Activated CD4-positive, alpha-beta T cell treated with anti-CD3 and anti-CD28 coated beads, Interleukin-2, Interleukin-4, amounts not matched to agents 100 ng/mL and 50 ng/mL, durations not matched to agents 16 hours and 8 hours (primary cell): Measurements from ENCODE around the gene KLHL42.
"Not testable (repeated sequence)": the region's sequence is repeated elsewhere in the genome, so short reads cannot be mapped to it uniquely, and the experiment has no call there.

Experiments
- DNase-seq: peaks from one replicate; pipeline ENCODE4 v3.0.0-alpha.2; 2020; ENCODE audit warnings: low spot score

KLHL42 gene

GRCh38 chr12:27779920-27780611 lies at the start of gene KLHL42, which contains the start of gene MANSC4:
KLHL42 (plus strand) TSS chr12:27780233; CDS start chr12:27780331, 98 bp downstream.
MANSC4 (minus strand) TSS chr12:27780236; CDS start chr12:27771276, 8,960 bp downstream.
- peak; percentile 60 for DNase-seq

DNA sequence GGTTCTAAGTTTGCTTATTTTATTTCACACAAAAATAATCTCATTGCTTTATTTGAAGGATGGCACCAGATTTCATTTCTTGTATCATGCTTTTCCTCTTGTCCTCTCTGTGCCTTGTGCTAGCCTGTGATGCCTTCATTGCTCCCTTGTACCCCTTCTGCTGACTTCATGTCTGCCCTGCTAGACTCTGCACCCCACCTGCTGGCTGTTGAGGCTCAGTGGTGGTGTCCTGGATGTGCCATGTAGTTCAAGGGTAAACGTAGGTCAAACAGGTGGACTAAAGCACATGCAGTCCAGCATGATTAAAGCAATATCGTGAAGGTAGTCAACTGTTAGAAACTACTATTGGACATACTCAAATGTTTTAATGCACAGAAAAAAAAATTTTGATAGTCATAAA lies 47.8 kb upstream of the KLHL42 start:
- peak; percentile 23 for DNase-seq

GRCh38 chr12:27733052-27733656 lies 46.9 kb upstream of the KLHL42 start:
- peak; percentile 32 for DNase-seq

GRCh38 chr12:27733791-27734190 lies 46.2 kb upstream of the KLHL42 start:
- no peak for DNase-seq

DNA sequence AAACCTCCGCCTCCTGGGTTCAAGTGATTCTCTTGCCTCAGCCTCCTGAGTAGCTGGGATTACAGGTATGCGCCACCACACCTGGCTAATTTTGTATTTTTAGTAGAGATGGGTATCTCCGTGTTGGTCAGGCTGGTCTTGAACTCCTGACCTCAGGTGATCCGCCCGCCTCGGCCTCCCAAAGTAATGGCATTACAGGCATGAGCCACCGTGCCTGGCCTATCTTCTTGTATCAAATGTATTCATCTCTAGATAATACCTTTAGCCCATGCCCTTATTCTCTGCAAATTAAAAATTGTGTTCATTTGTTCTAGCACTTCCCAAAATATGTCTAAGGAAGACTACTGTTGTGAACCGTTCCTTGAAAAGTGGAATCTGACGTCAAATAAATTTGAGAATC lies 45.7 kb upstream of the KLHL42 start:
- DNase-seq = not testable (repeated sequence)

DNA sequence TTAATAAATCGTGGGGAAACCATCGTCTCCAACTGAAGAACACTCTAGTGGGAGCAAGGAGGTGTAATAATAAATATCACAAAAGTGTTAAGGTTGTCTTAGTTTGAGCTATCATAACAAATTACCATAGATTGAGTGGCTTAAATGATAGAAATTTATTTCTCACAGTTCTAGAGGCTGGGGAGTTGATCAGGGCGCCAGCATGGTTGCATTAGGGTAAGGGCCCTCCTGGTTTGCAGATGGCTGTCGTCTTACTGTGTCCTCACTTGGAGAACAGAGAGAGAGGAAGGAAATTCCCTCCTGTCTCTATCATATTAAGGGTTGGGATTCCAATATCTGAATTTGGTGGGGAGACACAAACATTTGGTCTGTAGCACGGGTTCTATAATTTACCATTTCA lies 36.4 kb upstream of the KLHL42 start:
- no peak for DNase-seq

DNA sequence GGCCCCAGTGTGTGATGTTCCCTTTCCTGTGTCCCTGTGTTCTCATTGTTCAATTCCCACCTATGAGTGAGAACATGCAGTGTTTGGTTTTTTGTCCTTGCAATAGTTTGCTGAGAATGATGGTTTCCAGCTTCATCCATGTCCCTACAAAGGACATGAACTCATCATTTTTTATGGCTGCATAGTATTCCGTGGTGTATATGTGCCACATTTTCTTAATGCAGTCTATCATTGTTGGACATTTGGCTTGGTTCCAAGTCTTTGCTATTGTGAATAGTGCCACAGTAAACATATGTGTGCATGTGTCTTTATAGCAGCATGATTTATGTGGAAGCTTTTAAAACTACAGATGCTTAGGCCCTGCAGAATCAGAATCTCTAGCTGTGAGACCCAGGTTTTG lies 34.3 kb upstream of the KLHL42 start:
- not testable (repeated sequence) for DNase-seq

DNA sequence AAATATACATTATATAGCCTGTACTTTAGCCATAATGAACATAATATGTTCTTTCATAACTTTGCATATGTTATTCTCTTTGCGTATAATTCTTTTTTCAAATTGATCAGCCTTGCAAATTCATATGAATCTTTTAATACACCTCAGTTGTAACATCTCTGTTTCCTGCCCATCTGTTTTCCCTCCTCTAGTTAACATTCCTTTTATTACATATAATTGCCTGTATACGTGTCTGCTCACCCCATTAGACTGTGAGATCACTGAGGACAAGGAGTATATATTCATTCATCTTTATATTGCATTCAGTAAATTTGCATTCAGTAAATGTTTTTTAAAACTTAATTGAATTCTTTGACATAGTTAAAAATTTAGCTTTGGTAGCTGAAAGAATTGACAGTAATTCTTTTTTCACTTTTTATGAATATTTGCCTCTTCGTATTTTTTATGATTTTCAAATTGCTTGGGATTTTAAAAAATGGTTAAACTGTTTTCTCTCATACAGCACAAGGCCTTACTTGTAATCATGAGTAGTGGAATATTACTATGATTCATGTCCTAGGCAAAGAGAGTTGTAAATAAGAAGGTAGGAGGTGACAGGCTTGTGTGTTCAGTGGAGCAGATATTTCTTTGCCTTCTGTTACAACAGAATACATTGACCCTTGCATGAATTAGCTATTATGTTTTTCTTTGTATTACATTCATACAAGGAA lies 32.8 kb upstream of the KLHL42 start:
- no peak for DNase-seq

- no peak for DNase-seq
Observed at GRCh38 chr12:27751386-27752047, 28.5 kb upstream of the KLHL42 start.

DNA sequence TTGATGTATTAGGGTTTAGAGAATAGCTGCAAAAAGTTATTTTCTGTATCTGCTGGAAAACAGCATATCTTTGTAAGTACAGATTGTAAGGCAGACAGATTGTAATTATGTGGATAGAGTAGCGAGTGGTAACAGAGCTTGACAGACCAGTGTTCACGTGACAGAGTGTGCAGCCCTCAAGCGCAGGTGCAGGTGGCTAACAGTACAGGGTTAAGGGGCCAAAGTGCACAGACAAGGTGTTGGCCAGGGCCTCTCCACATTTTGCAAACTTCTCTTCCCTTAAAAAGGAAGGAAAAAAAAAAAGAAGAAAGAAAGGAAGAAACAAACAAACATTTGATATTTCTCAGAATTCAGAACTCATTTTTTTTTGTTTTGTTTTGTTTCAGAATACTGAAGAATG lies 25.2 kb upstream of the KLHL42 start:
- DNase-seq = no peak

DNA sequence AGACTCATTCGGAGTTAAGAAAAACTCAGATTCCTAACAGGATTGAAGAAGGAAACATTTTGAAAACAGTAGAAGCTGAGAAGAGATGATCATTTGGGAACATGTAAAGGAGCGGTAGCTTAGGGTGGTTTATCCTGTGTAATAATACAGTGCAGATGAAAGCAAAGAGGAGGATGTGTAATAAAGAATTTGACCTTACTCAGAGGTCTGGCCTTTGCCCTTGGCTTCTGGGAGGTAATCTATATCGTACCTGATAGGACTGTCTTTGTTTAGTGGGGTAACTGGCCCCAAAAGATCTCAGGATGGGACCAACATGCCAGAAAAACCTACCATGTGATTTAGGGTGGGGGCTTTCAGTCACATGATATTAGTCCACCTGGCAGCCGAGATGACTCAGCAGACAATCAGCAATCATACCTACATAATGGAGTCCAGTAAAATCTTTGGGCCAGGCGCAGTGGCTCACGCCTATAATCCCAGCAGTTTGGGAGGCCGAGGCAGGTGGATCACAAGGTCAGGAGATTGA lies 23.3 kb upstream of the KLHL42 start:
- DNase-seq = no peak

GRCh38 chr12:27762757-27763156 lies 17.3 kb upstream of the KLHL42 start:
- peak; percentile 50 for DNase-seq

DNA sequence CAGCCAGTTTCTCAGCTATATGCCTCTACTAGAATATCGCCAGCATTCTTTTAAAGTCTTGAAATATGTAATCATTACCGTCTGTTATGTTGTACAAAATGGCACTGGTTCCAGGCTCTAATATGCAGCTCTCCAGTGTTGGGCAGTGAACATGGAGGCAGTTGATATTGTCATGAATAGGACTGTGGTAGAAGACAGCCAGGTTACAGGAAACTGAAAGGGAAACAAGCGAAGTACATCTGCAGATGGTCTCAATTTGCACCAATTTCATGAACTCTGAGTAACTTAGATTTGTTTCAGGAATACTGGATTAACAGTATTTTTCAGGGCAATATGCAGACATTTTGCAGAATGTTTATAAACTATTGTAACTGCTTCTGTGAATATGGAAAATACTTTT lies 13.4 kb upstream of the KLHL42 start:
- no peak for DNase-seq

- DNase-seq = no peak
Observed at GRCh38 chr12:27769142-27769673, 10.8 kb upstream of the KLHL42 start.

DNA sequence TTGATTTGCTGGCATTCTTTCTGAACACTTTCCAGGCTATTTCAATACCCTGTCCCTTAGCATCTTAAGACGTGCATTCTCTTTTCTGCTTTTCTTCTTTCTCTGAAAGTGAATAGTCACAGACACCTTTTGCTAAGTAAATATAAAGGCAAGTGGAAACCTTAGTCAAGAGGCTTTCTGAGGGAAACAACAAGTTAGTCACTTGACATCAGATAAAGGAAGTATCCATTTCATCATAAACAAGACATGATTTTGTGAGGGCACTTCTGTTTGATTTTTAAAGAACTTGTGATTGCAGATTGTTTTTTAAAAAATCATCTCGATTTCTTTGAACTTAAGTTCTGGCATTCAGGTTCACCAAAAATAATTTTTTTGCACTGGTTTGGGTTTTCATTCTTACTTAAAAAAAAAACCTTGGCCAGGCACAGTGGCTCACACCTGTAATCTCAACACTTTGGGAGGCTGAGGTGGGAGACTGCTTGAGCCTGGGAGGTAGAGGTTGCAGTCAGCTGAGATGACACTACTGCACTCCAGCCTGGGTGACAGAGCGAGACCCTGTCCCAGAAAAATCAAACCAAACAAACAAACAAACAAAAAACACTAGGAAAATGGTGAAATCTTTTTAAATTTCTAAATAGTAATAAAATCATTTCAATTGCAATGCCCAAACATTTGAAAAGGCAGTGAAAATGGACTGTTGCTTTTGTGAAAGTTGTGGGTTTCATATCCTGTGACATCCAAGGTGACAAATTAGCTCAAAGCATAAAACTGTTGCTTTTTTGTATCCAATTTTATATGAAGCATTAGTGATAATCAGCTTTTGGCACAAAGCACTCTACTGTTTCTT lies 8.3 kb upstream of the KLHL42 start:
- no peak for DNase-seq

GRCh38 chr12:27772328-27773049 lies 7.5 kb upstream of the KLHL42 start:
- no peak for DNase-seq

DNA sequence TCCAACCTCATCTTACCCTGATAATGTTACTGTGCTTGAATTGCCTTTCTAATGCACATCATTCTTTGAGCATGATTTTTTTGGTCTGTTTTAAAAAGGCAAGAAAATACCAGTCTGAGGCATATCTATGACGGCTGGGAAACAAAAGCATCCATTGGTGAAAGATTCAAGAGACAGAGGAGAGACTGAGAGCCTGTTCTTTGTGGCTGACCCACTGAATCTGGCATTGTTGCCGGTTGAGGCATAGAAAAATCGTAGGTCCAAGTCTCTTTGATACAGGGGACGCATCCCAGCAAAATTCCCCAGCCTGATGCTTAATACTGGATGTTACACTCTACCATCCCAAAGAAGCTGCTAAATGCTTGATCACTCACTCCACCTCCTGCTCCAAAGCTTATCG lies 2.9 kb upstream of the KLHL42 start:
- no peak for DNase-seq

DNA sequence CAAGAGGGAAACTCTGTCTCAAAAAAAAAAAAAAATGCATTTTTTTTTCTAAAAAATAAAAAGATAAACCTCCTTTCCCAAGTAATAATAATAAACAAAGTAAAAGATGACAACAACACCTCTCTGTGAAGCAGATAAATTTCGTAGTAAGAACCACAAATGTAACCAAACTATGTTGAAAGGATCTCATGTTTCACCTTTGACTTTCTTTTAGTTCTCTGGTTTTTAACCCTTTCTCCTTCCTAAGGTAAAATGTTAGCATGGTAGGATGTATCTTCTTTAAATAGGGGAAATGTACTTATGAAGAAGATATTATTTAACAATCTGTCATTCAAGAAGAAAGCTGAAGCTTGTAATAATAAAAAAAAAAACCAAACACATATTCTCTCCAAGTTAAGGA lies 1.8 kb upstream of the KLHL42 start:
- DNase-seq = no peak

DNA sequence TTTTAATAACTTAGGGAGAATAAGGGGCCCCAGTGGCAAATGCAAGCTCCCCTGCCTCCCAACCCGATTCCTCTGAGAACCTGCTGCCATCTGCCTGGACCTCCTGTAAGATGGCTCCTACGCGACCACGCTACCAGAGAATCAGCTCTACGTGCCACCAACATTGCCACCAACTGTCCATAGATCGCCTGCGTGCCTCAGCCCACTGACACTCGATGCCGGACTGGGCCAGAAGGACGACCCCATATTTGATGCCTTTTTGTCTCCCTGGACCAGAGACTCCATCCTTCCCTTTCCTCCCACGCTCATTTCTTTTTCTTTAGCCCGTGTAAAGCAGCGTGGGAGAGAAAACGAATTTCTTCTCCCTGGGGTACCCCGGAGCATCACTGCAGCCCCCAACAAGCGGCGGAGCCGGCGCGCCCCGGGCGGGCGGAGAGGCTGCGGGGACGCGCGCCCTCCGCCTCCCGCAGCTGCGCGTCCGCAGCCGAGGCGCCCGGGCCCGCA lies 565 bp upstream of the KLHL42 start:
- no peak for DNase-seq
